GM20000 (cell line): ENCODE data around the gene ARTN.

Source experiments
- DNase-seq: peaks from one replicate; pipeline ENCODE4 v3.0.0; 2012; ENCODE audit warnings: low spot score
- TF ChIP-seq, protein P1 (sequence below): IDR thresholded peaks from 2 replicates; pipeline ENCODE4 v1.5.1; 2012; ENCODE audit warnings: mild to moderate bottlenecking, control low read depth; ENCODE audit errors: extremely low read depth, missing control alignments

ARTN gene

DNA sequence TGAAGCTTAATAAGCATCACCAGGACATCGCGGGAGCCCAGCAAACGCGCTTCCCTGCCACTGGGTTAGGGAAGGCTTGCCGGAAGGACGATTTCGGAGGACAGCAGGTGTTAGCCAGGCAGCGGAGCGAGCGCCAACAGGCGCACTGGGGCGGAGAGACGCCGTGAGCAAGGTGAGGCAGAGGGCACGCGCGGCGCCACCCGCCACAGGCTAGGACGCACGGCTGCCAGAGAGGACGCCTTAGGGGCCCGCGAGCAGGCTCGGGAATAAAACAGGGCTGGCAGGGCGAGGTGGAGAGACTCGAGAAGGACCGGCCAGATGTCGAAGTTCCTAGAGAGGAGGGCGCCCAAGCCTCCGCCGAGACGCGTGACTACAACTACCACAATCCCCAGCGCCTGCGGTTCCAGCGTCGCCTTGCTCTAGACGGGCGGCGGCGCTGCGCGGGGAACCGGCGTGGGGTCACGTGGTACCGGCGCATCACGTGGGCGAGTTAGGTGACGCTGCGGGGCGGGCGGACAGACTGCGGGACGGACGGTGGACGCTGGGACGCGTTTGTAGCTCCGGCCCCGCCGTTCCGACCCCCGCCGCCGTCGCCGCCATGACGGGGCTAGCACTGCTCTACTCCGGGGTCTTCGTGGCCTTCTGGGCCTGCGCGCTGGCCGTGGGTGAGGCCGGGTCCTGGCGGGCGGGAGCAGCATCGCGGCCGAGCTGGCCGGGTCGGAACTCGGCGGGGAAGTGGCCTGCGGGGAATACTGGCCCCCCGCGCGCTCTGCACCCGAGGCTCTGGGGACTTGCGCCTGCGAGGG is 41.0 kb downstream of the ARTN start, which contains the start of gene ATP6V0B:
Gene ATP6V0B, plus strand, starts transcription at position 518 of the 806 bp plus-strand sequence. Its CDS starts 81 bp downstream, at position 599.
- peak; percentile 97 for DNase-seq
- TF ChIP-seq, protein P1, sequence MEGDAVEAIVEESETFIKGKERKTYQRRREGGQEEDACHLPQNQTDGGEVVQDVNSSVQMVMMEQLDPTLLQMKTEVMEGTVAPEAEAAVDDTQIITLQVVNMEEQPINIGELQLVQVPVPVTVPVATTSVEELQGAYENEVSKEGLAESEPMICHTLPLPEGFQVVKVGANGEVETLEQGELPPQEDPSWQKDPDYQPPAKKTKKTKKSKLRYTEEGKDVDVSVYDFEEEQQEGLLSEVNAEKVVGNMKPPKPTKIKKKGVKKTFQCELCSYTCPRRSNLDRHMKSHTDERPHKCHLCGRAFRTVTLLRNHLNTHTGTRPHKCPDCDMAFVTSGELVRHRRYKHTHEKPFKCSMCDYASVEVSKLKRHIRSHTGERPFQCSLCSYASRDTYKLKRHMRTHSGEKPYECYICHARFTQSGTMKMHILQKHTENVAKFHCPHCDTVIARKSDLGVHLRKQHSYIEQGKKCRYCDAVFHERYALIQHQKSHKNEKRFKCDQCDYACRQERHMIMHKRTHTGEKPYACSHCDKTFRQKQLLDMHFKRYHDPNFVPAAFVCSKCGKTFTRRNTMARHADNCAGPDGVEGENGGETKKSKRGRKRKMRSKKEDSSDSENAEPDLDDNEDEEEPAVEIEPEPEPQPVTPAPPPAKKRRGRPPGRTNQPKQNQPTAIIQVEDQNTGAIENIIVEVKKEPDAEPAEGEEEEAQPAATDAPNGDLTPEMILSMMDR: no peak

DNA sequence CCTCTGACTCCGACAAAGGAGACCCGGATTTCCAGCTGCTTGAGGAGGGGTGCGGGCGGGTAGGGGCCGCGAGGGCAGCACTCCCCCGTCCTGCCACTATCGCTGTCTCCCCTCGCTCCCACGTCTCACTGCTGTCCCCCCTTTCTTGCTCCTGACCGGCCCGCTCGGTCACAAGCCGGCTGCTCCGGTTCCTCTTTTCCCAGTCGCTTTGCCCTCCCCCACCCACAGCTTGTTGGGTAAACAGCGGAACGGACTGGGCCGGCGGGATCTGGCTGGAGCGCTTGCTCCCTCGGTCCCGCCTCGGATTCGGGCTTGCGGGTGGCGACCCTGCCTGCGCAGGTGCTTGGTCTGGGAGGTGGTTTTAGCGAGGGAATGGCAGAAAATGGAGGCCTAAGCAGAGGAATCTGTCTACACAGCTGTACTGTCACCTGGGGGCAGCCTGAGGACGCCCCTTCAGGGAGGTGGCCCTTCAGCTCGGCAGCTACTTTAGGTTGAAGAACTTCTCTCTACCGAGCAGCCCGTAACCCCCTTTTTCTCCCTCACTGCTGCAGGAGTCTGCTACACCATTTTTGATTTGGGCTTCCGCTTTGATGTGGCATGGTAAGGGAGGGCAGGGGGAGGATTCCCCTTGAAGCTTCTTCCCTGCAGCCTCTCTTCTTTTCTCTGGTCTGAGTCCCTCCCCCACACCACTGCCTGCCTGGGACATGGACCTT is 41.8 kb downstream of the ARTN start:
- TF ChIP-seq, protein P1: no peak
- DNase-seq: peak; percentile 56

DNA sequence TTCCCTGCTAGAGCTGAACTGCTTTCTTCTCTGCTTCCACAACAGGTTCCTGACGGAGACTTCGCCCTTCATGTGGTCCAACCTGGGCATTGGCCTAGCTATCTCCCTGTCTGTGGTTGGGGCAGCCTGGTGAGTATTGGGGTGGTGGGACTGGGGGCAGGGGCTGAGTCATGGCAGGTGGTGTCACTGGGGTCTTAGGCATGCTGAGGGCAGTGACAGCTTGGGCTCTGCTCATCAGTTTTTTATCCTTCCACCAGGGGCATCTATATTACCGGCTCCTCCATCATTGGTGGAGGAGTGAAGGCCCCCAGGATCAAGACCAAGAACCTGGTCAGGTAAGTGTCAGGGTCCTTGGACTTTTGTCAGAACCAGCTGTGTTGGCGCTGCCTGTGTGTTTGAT is 42.4 kb downstream of the ARTN start:
- TF ChIP-seq, protein P1: no peak
- no peak for DNase-seq

DNA sequence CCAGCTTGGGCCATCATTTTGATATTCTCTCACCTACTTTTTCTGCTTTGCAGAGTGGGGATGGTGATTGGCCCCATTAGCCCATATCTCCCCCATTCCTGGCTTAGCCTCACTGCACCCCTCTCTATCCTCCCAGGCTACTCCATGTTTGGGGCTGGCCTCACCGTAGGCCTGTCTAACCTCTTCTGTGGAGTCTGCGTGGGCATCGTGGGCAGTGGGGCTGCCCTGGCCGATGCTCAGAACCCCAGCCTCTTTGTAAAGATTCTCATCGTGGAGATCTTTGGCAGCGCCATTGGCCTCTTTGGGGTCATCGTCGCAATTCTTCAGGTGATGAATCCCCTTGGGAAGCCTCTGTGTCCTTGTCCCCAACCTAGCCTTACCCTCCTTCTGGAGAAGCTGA is 43.3 kb downstream of the ARTN start:
- no peak for DNase-seq
- TF ChIP-seq, protein P1: no peak

DNA sequence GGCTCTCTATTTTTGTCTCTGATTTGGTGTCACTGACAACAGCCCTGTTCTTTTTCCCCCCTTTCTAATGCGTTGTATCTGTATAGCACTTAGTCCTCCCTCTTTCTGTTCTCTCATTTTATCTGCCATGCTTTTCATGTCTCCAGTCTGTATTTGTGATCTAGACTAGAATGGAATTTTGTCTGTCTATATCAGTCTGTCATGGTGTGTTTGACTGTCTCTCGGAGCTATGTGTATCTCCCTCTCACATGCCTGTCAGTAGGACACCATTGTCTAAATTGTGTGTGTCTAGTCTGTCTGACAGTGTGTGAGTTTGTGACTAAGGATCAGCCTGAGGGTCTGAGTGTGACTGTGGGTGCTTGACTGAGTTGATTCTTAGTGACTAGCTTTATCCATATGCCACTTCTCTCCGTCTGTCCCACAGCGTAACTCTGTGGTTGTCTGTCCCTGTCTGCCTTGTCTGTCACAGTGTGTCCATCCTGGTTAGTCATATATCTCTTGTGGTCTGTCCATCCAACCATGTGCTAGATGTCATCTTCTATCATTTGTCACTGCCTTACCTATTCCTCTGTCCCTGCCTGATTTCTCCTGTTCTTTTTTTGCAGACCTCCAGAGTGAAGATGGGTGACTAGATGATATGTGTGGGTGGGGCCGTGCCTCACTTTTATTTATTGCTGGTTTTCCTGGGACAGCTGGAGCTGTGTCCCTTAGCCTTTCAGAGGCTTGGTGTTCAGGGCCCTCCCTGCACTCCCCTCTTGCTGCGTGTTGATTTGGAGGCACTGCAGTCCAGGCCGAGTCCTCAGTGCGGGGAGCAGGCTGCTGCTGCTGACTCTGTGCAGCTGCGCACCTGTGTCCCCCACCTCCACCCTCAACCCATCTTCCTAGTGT is 44.0 kb downstream of the ARTN start:
- TF ChIP-seq, protein P1: no peak

DNA sequence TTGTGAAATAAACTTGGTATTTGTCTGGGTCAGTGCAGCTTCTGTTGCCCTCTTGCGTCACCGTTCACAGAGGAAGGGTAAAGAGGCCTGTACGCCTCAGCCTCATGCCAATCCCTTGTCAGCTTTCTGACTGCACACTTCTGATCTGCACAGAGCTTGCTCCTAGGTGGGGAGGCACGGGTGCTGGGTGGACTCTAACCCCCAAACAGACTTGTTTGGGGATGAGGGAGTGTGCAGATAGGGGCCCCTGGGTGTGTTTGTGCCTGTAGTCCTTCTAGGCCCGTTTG is 44.6 kb downstream of the ARTN start:
- TF ChIP-seq, protein P1: no peak
- DNase-seq: no peak

More for the DNA sequence above, 44.0 kb downstream of the ARTN start:
- DNase-seq: no peak
